Activated CD4-positive, alpha-beta T cell treated with anti-CD3 and anti-CD28 coated beads, Interleukin-2, amount 10 ng/mL, durations not matched to agents 24 days and 14 days (primary cell): Measurements from ENCODE around the gene KEAP1. TPM values are rescaled to one million over a fixed set of nuclear protein-coding genes. Genes with fewer than 3 reads are reported as not detected.
"Not testable (repeated sequence)": the region's sequence is repeated elsewhere in the genome, so short reads cannot be mapped to it uniquely, and the experiment has no call there.

Experiments used
- DNase-seq: peaks from one replicate; pipeline ENCODE4 v3.0.0; 2022
- H3K27ac Mint-ChIP-seq: one replicate; pipeline ENCODE4 v1.8.0; 2022; ENCODE audit warnings: mild to moderate bottlenecking, mixed read lengths
- H3K27me3 Mint-ChIP-seq: one replicate; pipeline ENCODE4 v1.8.0; 2022; ENCODE audit warnings: mixed read lengths
- H3K36me3 Mint-ChIP-seq: one replicate; pipeline ENCODE4 v1.8.0; 2022; ENCODE audit warnings: low read depth, mild to moderate bottlenecking, mixed read lengths
- H3K4me1 Mint-ChIP-seq: one replicate; pipeline ENCODE4 v1.8.0; 2021; ENCODE audit warnings: mixed read lengths
- H3K4me3 Mint-ChIP-seq: one replicate; pipeline ENCODE4 v1.8.0; 2022; ENCODE audit warnings: mild to moderate bottlenecking, moderate library complexity, mixed read lengths
- H3K9me3 Mint-ChIP-seq: one replicate; pipeline ENCODE4 v1.8.0; 2021; ENCODE audit warnings: mixed read lengths
- intact Hi-C: fragments of 100-400 bp; cut with micrococcal nuclease; formaldehyde crosslinking; loops from one replicate; pipeline ENCODE4 v1.15.1; 2023
- total RNA-seq: library from RNA; stranded (reverse); gene quantifications from 2 replicates; pipeline ENCODE4 v1.2.3, GENCODE V29; 2022

KEAP1 gene
- total RNA-seq = 81.0 and 82.1 TPM in 2 replicates

- peak; percentile 74 for DNase-seq
- intact Hi-C loops = loop anchor here (2.0 kb wide), 2 partner anchors 82 to 152 kb away; partner anchors contain the start of genes ILF3 and PDE4A
- Mint-ChIP-seq H3K4me3 (peak within 1 kb of the TSS; percentile 92), H3K36me3 (peaks cover 24% of the 10 kb centered on the region), H3K4me1 (peaks cover 36% of the 10 kb centered on the region), H3K27ac (peak within 1 kb of the TSS; percentile 98), H3K9me3 (no peaks in the 10 kb centered on the region), H3K27me3 (no peaks in the 10 kb centered on the region)
Measured at GRCh38 chr19:10503002-10503789, at the start of gene KEAP1. Gene KEAP1 (minus strand): TSS chr19:10503356. CDS start chr19:10500033, 3,323 bp downstream.

GRCh38 chr19:10552510-10553053 is 49.4 kb upstream of the KEAP1 start:
- peaks cover 43% of the 10 kb centered on the region for H3K4me1 Mint-ChIP-seq
- H3K36me3 Mint-ChIP-seq = peaks cover 55% of the 10 kb centered on the region
- peak overlapping the region; percentile 95 for H3K27ac Mint-ChIP-seq
- H3K4me3 Mint-ChIP-seq = peak overlapping the region; percentile 19
- no peaks in the 10 kb centered on the region for H3K9me3 Mint-ChIP-seq
- peak; percentile 72 for DNase-seq
- H3K27me3 Mint-ChIP-seq = no peaks in the 10 kb centered on the region
- intact Hi-C loops = loop anchor here (2.0 to 5.0 kb wide), 2 partner anchors 14 to 40 kb away; partner anchors contain the start of gene KRI1

GRCh38 chr19:10551698-10552301 is 48.6 kb upstream of the KEAP1 start:
- intact Hi-C loops = loop anchor here (2.0 to 5.0 kb wide), 2 partner anchors 15 to 39 kb away; partner anchors contain the start of gene KRI1
- peak overlapping the region; percentile 67 for H3K27ac Mint-ChIP-seq

GRCh38 chr19:10551006-10551405 is 47.9 kb upstream of the KEAP1 start:
- DNase-seq, H3K27ac Mint-ChIP-seq, H3K27me3 Mint-ChIP-seq, H3K4me3 Mint-ChIP-seq, H3K9me3 Mint-ChIP-seq: not testable (repeated sequence)
- intact Hi-C loops = loop anchor here (5.0 kb wide), 1 partner anchor 39 kb away; no protein-coding TSS in a partner anchor
- Mint-ChIP-seq H3K36me3 (peaks cover 55% of the 10 kb centered on the region), H3K4me1 (peaks cover 43% of the 10 kb centered on the region)

More at GRCh38 chr19:10551698-10552301, 48.6 kb upstream of the KEAP1 start:
- DNase-seq = peak; percentile 80
- Mint-ChIP-seq H3K27me3 (no peaks in the 10 kb centered on the region), H3K36me3 (peaks cover 58% of the 10 kb centered on the region), H3K4me3 (no peak overlapping the region), H3K4me1 (peaks cover 45% of the 10 kb centered on the region), H3K9me3 (no peaks in the 10 kb centered on the region)

GRCh38 chr19:10550336-10550735 is 47.2 kb upstream of the KEAP1 start:
- no peak overlapping the region for H3K4me3 Mint-ChIP-seq
- intact Hi-C loops = loop anchor here (5.0 kb wide), 1 partner anchor 38 kb away; no protein-coding TSS in a partner anchor
- no peaks in the 10 kb centered on the region for H3K9me3 Mint-ChIP-seq
- H3K27ac Mint-ChIP-seq = no peak overlapping the region
- DNase-seq = no peak
- peaks cover 51% of the 10 kb centered on the region for H3K36me3 Mint-ChIP-seq
- peaks cover 38% of the 10 kb centered on the region for H3K4me1 Mint-ChIP-seq
- no peaks in the 10 kb centered on the region for H3K27me3 Mint-ChIP-seq

GRCh38 chr19:10549733-10550132 is 46.6 kb upstream of the KEAP1 start:
- no peak overlapping the region for H3K27ac Mint-ChIP-seq
- peaks cover 38% of the 10 kb centered on the region for H3K4me1 Mint-ChIP-seq
- peaks cover 49% of the 10 kb centered on the region for H3K36me3 Mint-ChIP-seq
- DNase-seq = no peak
- H3K9me3 Mint-ChIP-seq = no peaks in the 10 kb centered on the region
- no peaks in the 10 kb centered on the region for H3K27me3 Mint-ChIP-seq
- intact Hi-C loops = loop anchor here (5.0 kb wide), 1 partner anchor 37 kb away; no protein-coding TSS in a partner anchor
- no peak overlapping the region for H3K4me3 Mint-ChIP-seq

GRCh38 chr19:10548746-10549276 is 45.7 kb upstream of the KEAP1 start:
- Mint-ChIP-seq H3K9me3 (no peaks in the 10 kb centered on the region), H3K36me3 (peaks cover 43% of the 10 kb centered on the region), H3K4me3 (no peak overlapping the region), H3K4me1 (peaks cover 29% of the 10 kb centered on the region), H3K27me3 (no peaks in the 10 kb centered on the region), H3K27ac (no peak overlapping the region)
- no peak for DNase-seq
- intact Hi-C loops = no loop called here

GRCh38 chr19:10546817-10547216 is 43.7 kb upstream of the KEAP1 start:
- no peak overlapping the region for H3K27ac Mint-ChIP-seq
- no peak for DNase-seq
- intact Hi-C loops = no loop called here
- no peaks in the 10 kb centered on the region for H3K9me3 Mint-ChIP-seq
- H3K36me3 Mint-ChIP-seq = peaks cover 27% of the 10 kb centered on the region
- no peak overlapping the region for H3K4me3 Mint-ChIP-seq
- H3K27me3 Mint-ChIP-seq = no peaks in the 10 kb centered on the region
- peaks cover 17% of the 10 kb centered on the region for H3K4me1 Mint-ChIP-seq

GRCh38 chr19:10544753-10545251 is 41.6 kb upstream of the KEAP1 start:
- Mint-ChIP-seq H3K27me3 (peaks cover 7% of the 10 kb centered on the region), H3K27ac (peak overlapping the region; percentile 84), H3K4me1 (peaks cover 13% of the 10 kb centered on the region), H3K36me3 (peaks cover 17% of the 10 kb centered on the region), H3K9me3 (no peaks in the 10 kb centered on the region), H3K4me3 (peak overlapping the region; percentile 90)
- intact Hi-C loops = no loop called here
- no peak for DNase-seq

GRCh38 chr19:10544242-10544752 is 41.1 kb upstream of the KEAP1 start:
- Mint-ChIP-seq H3K9me3 (no peaks in the 10 kb centered on the region), H3K4me3 (peak overlapping the region; percentile 90), H3K27me3 (peaks cover 8% of the 10 kb centered on the region), H3K36me3 (peaks cover 15% of the 10 kb centered on the region), H3K4me1 (peaks cover 13% of the 10 kb centered on the region), H3K27ac (peak overlapping the region; percentile 84)
- peak; percentile 77 for DNase-seq
- intact Hi-C loops = no loop called here

GRCh38 chr19:10543420-10544241 is 40.5 kb upstream of the KEAP1 start, which contains the start of gene ATG4D:
Gene ATG4D (plus strand): TSS chr19:10543904. CDS start chr19:10544091, 187 bp downstream.
- peak within 1 kb of the TSS; percentile 84 for H3K27ac Mint-ChIP-seq
- no peaks in the 10 kb centered on the region for H3K9me3 Mint-ChIP-seq
- intact Hi-C loops = loop anchor here (1.0 to 2.0 kb wide), 2 partner anchors 25 to 29 kb away; partner anchors contain the start of gene CDKN2D
- H3K27me3 Mint-ChIP-seq = peaks cover 13% of the 10 kb centered on the region
- H3K4me1 Mint-ChIP-seq = peaks cover 13% of the 10 kb centered on the region
- peaks cover 10% of the 10 kb centered on the region for H3K36me3 Mint-ChIP-seq
- DNase-seq = peak; percentile 93
- peak within 1 kb of the TSS; percentile 90 for H3K4me3 Mint-ChIP-seq

GRCh38 chr19:10543059-10543419 is 39.9 kb upstream of the KEAP1 start:
- H3K4me1 Mint-ChIP-seq = peaks cover 13% of the 10 kb centered on the region
- peaks cover 5% of the 10 kb centered on the region for H3K36me3 Mint-ChIP-seq
- intact Hi-C loops = loop anchor here (1.0 to 2.0 kb wide), 2 partner anchors 26 to 29 kb away; partner anchors contain the start of gene CDKN2D
- H3K27ac Mint-ChIP-seq = no peak overlapping the region
- DNase-seq = no peak
- peak overlapping the region; percentile 79 for H3K4me3 Mint-ChIP-seq
- peaks cover 19% of the 10 kb centered on the region for H3K27me3 Mint-ChIP-seq
- no peaks in the 10 kb centered on the region for H3K9me3 Mint-ChIP-seq
